Endothelial cell of umbilical vein (primary cell): ENCODE data around the gene CUX1. TPM values are rescaled to one million over a fixed set of nuclear protein-coding genes. Genes with fewer than 3 reads are reported as not detected.
"Not testable (repeated sequence)": the region's sequence is repeated elsewhere in the genome, so short reads cannot be mapped to it uniquely, and the experiment has no call there.

Source experiments
- BruUV-seq: library from RNA; stranded (reverse); fragments of 400-500 nt; replicated peaks from 2 replicates; lab custom pipeline; 2021; lab: Mats Ljungman, UMichigan
- CTCF ChIA-PET: fragments of 300-600, 350-600 bp; sonication (Branson Sonifier 250); formaldehyde crosslinking; loops from one replicate; lab custom pipeline; 2021; ENCODE audit warnings: antibody characterized with exemption, inconsistent platforms; lab: Charles Lee
- POLR2A ChIA-PET: fragments of 300-600, 350-600 bp; sonication (Branson Sonifier 250); formaldehyde crosslinking; loops from one replicate; lab custom pipeline; 2021; ENCODE audit warnings: antibody characterized with exemption, inconsistent platforms; lab: Charles Lee
- DNase-seq: peaks from one replicate; pipeline ENCODE4 v3.0.0-alpha.2; 2011; ENCODE audit warnings: low read depth, low spot score
- FAIRE-seq: peaks from 2 replicates; lab custom pipeline; 2011; peaks lifted over from hg19 to GRCh38; lab: Jason Lieb, UNC
- H2AFZ ChIP-seq: 2 replicates; pipeline ENCODE4 v1.6.0; 2012; ENCODE audit warnings: low read depth, low read length, control low read depth, inconsistent platforms
- H3K27ac ChIP-seq: 2 replicates; pipeline ENCODE4 v1.5.1; 2011; ENCODE audit warnings: low read depth, mild to moderate bottlenecking, control low read depth, low read length, moderate library complexity; ENCODE audit not compliant: insufficient read depth
- H3K27me3 ChIP-seq, 2 experiments: 2 replicates each; pipeline versions ENCODE4 v1.6.0 to v1.6.1; 2011; ENCODE audit warnings: low read length in 2 of 2, mixed read lengths in 1 of 2; ENCODE audit not compliant: control insufficient read depth in 2 of 2, insufficient read depth in 2 of 2
- H3K36me3 ChIP-seq, 2 experiments: 2 replicates in 1 of 2; 3 replicates in 1 of 2; pipeline ENCODE4 v1.5.1; 2011; ENCODE audit warnings: low read length in 2 of 2, mild to moderate bottlenecking in 1 of 2, moderate library complexity in 1 of 2; ENCODE audit not compliant: control insufficient read depth in 2 of 2, insufficient read depth in 2 of 2; ENCODE audit errors: extremely low read depth in 1 of 2
- H3K4me1 ChIP-seq: 3 replicates; pipeline ENCODE4 v1.5.1; 2011; ENCODE audit warnings: mild to moderate bottlenecking, low read length; ENCODE audit not compliant: control insufficient read depth, insufficient read depth; ENCODE audit errors: extremely low read depth
- H3K4me2 ChIP-seq: 2 replicates; pipeline ENCODE4 v1.6.1; 2011; ENCODE audit warnings: low read length, control low read depth, mixed read lengths; ENCODE audit not compliant: insufficient read depth
- H3K4me3 ChIP-seq, 3 experiments: fragments of 200-600 bp in 1 of 3; sonication (generic), shearing (Covaris generic) in 1 of 3; replicated peaks in 1 of 3; 2 replicates each; pipeline ENCODE4 v1.5.1; 2011 to 2016; ENCODE audit warnings: control low read depth in 3 of 3, low read length in 3 of 3, mild to moderate bottlenecking in 2 of 3, inconsistent platforms in 1 of 3, low read depth in 1 of 3, moderate library complexity in 1 of 3; ENCODE audit not compliant: insufficient read depth in 1 of 3
- H3K79me2 ChIP-seq: 2 replicates; pipeline ENCODE4 v1.6.0; 2012; ENCODE audit warnings: low read length, inconsistent platforms; ENCODE audit not compliant: control insufficient read depth, insufficient read depth
- H3K9ac ChIP-seq: replicated peaks from 2 replicates; pipeline ENCODE3; 2011; ENCODE audit warnings: low read length, control low read depth; ENCODE audit not compliant: insufficient read depth; ENCODE audit errors: extremely low read depth
- H3K9me1 ChIP-seq: replicated peaks from 3 replicates; pipeline ENCODE4 v1.6.0; 2011; ENCODE audit warnings: mild to moderate bottlenecking, low read length; ENCODE audit not compliant: control insufficient read depth, insufficient read depth; ENCODE audit errors: extremely low read depth
- H3K9me3 ChIP-seq: replicated peaks from 2 replicates; pipeline ENCODE4 v1.5.1; 2012; ENCODE audit warnings: low read length, inconsistent platforms; ENCODE audit not compliant: control insufficient read depth, insufficient read depth
- H4K20me1 ChIP-seq: replicated peaks from 2 replicates; pipeline ENCODE3; 2011; ENCODE audit warnings: mild to moderate bottlenecking, low read length; ENCODE audit not compliant: control insufficient read depth, insufficient read depth; ENCODE audit errors: extremely low read depth
- EZH2 ChIP-seq: IDR thresholded peaks from 2 replicates; pipeline ENCODE4 v1.6.1; 2012; ENCODE audit warnings: borderline replicate concordance, low read depth, mild to moderate bottlenecking, moderate library complexity, low read length, inconsistent platforms; ENCODE audit not compliant: severe bottlenecking
- FOS ChIP-seq: IDR thresholded peaks from 2 replicates; pipeline ENCODE4 v1.6.1; 2011; ENCODE audit warnings: mild to moderate bottlenecking, low read length, moderate library complexity, borderline replicate concordance; ENCODE audit not compliant: insufficient read depth
- GATA2 ChIP-seq: IDR thresholded peaks from 2 replicates; pipeline ENCODE4 v1.7.0; 2011; ENCODE audit warnings: low read depth, mild to moderate bottlenecking, moderate library complexity, mixed read lengths, low read length; ENCODE audit not compliant: insufficient read length, insufficient read depth
- JUN ChIP-seq: IDR thresholded peaks from 2 replicates; pipeline ENCODE4 v1.6.1; 2011; ENCODE audit warnings: borderline replicate concordance, low read depth; ENCODE audit not compliant: insufficient read length, insufficient read depth
- MYC ChIP-seq: IDR thresholded peaks from one replicate; pipeline ENCODE4 v1.6.1; 2011; ENCODE audit warnings: mild to moderate bottlenecking, low read depth, low read length
- POLR2A ChIP-seq: IDR thresholded peaks from 2 replicates; pipeline ENCODE4 v1.6.1; 2012; ENCODE audit warnings: low read depth, mild to moderate bottlenecking, control low read depth, low read length
- POLR2AphosphoS5 ChIP-seq: IDR thresholded peaks from 2 replicates; pipeline ENCODE4 v1.6.1; 2012; ENCODE audit warnings: low read depth, mild to moderate bottlenecking, control low read depth, low read length, moderate library complexity; ENCODE audit not compliant: insufficient read depth
- dilution Hi-C: fragments of 300-500 bp; cut with MboI; formaldehyde crosslinking; loops from one replicate; pipeline ENCODE4 v1.15.0; 2019; ENCODE audit warnings: low sequenced_read_pairs; ENCODE audit not compliant: extremely low pct_ligation_motif_present
- intact Hi-C: fragments of 100-400 bp; cut with micrococcal nuclease; formaldehyde crosslinking; loops from one replicate; pipeline ENCODE4 v1.10.0; 2022
- polyA plus RNA-seq, 4 experiments: library from polyadenylated mRNA; depleted of rRNA in 3 of 4; stranded (reverse) in 3 of 4; unstranded in 1 of 4; fragments of >200 nt; gene quantifications; 2 replicates each; pipeline versions ENCODE4 v1.2.1 to v1.2.3, GENCODE V29; 2011 to 2012; ENCODE audit warnings: missing spikeins in 1 of 4
- total RNA-seq: library from RNA; stranded (reverse); gene quantifications from 2 replicates; pipeline ENCODE4 v1.2.3, GENCODE V29; 2021
- TF ChIP-seq, protein P1 (sequence below): IDR thresholded peaks from 2 replicates; pipeline ENCODE4 v1.6.1; 2011; ENCODE audit not compliant: insufficient read depth, insufficient read length
- TF ChIP-seq, protein P2 (sequence below), 2 donors: IDR thresholded peaks; 1 replicate in 1 of 2; 2 replicates in 1 of 2; pipeline ENCODE4 v1.5.1; 2011; ENCODE audit warnings: low read length in 2 of 2, mild to moderate bottlenecking in 2 of 2, moderate library complexity in 2 of 2, control low read depth in 1 of 2, inconsistent platforms in 1 of 2, low read depth in 1 of 2; ENCODE audit not compliant: insufficient read depth in 1 of 2; ENCODE audit errors: extremely low read depth in 1 of 2

The CUX1 gene
- total and polyA plus RNA-seq, 2 donors (not counting 3 experiments of a cell fraction or from before 2014, with no cell fraction given), result 13.8 to 49.8 TPM

DNA sequence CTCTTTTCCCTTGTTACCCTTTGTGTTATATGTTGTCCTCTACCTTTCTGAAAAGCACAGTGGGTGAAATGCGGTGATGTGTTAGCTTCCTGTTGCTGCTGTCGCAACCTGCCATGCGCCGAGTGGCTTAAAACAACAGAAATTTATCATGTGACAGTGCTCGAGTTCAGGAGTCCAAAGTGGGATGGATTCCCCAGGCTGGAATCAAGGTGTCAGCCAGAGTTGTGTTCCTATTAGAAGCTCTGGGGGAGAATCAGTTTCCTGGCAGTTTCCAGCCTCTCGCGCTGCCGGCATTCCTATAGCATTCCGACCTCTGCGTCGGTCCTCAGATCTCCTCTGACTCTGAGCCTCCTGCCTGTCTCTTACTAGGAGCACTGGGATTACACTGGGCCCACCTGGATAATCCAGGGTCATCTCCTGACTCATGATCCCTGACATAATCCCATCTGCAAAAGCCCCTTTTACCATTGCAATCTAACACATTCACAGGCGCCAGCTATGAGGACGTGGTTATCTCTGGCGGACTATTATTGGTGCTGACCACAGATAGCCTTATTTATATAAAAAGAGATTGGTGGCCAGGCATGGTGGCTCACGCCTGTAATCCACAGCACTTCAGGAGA, 207.5 kb downstream of the CUX1 start:
- Histone ChIP-seq H3K79me2 (no peaks in the 10 kb centered on the region), H3K36me3 (peaks cover 0 to 3% of the 10 kb centered on the region in 2 experiments), H3K9me3 (no peaks in the 10 kb centered on the region), H2AFZ (no peak overlapping the region), H3K9ac (no peak overlapping the region), H3K27ac (no peak overlapping the region), H3K4me2 (no peak overlapping the region), H3K27me3 (no peaks in the 10 kb centered on the region), H3K9me1 (no peaks in the 10 kb centered on the region), H4K20me1 (no peaks in the 10 kb centered on the region), H3K4me1 (no peaks in the 10 kb centered on the region), H3K4me3 (no peak overlapping the region)
- no peak for TF ChIP-seq POLR2A
- TF ChIP-seq, protein P1, sequence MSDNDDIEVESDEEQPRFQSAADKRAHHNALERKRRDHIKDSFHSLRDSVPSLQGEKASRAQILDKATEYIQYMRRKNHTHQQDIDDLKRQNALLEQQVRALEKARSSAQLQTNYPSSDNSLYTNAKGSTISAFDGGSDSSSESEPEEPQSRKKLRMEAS, result no peak
- TF ChIP-seq EZH2, result no peak
- no peak for TF ChIP-seq GATA2
- TF ChIP-seq POLR2AphosphoS5, result no peak
- TF ChIP-seq, protein P2, sequence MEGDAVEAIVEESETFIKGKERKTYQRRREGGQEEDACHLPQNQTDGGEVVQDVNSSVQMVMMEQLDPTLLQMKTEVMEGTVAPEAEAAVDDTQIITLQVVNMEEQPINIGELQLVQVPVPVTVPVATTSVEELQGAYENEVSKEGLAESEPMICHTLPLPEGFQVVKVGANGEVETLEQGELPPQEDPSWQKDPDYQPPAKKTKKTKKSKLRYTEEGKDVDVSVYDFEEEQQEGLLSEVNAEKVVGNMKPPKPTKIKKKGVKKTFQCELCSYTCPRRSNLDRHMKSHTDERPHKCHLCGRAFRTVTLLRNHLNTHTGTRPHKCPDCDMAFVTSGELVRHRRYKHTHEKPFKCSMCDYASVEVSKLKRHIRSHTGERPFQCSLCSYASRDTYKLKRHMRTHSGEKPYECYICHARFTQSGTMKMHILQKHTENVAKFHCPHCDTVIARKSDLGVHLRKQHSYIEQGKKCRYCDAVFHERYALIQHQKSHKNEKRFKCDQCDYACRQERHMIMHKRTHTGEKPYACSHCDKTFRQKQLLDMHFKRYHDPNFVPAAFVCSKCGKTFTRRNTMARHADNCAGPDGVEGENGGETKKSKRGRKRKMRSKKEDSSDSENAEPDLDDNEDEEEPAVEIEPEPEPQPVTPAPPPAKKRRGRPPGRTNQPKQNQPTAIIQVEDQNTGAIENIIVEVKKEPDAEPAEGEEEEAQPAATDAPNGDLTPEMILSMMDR (IDR thresholded peaks at IDR 0.05; ENCODE audit: extremely low read depth in 1 of 2, insufficient read depth in 1 of 2, low read depth in 1 of 2, low read length in 2 of 2), result no peak
- TF ChIP-seq JUN, result no peak
- TF ChIP-seq FOS, result no peak
- no peak for TF ChIP-seq MYC
- DNase-seq, result no peak
- ChIA-PET CTCF (interaction anchor here (1.0 to 1.5 kb wide), 2 partner anchors 10 to 20 kb away, joined by 3 read pairs; no protein-coding TSS in a partner anchor), POLR2A (no interaction called here)
- no TSS peak for BruUV-seq
- intact Hi-C loops (no loop called here), dilution Hi-C loops (no loop called here)
- FAIRE-seq, result no peak

DNA sequence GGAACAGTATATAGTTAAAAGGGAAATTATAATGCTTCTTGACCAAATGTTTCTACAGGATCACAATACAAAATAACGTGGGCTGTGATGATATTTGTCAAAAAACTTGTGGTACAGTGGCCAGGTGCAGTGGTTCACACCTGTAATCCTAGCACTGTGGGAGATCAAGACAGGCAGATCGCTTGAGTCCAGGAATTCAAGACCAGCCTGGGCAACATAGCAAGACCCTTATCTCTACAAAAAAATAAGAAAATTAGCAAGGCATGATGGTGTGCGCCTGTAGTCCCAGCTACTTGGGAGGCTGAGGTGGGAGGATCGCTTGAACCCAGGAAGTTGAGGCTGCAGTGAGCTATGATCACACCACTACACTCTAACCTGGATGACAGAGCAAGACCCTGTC, 208.4 kb downstream of the CUX1 start:
- DNase-seq, intact Hi-C loops, H3K4me1 ChIP-seq, H4K20me1 ChIP-seq, BruUV-seq, H3K9me1 ChIP-seq, H2AFZ ChIP-seq, H3K4me2 ChIP-seq, H3K9ac ChIP-seq, H3K4me3 ChIP-seq, H3K27me3 ChIP-seq, dilution Hi-C loops, H3K9me3 ChIP-seq, H3K27ac ChIP-seq, POLR2A ChIA-PET, H3K36me3 ChIP-seq, FAIRE-seq, H3K79me2 ChIP-seq: not testable (repeated sequence)
- CTCF ChIA-PET, result interaction anchor here (1.0 to 1.5 kb wide), 2 partner anchors 9 to 14 kb away, joined by 3 read pairs; no protein-coding TSS in a partner anchor
